Caco-2 (cell line): ENCODE measurements around the gene NME5. TPM values are rescaled to one million over a fixed set of nuclear protein-coding genes. Genes with fewer than 3 reads are reported as not detected.
"Not testable (repeated sequence)": the region's sequence is repeated elsewhere in the genome, so short reads cannot be mapped to it uniquely, and the experiment has no call there.

Experiments
- BruUV-seq: library from RNA; stranded (reverse); fragments of 400-500 nt; replicated peaks from 2 replicates; lab custom pipeline; 2021; lab: Mats Ljungman, UMichigan
- CTCF ChIA-PET: fragments of 300-600 bp; sonication (Branson Sonifier 250); formaldehyde crosslinking; loops from one replicate; lab custom pipeline; 2022; ENCODE audit warnings: antibody characterized with exemption; lab: Charles Lee
- POLR2A ChIA-PET: fragments of 300-600 bp; sonication (Branson Sonifier 250); formaldehyde crosslinking; loops from one replicate; lab custom pipeline; 2022; ENCODE audit warnings: antibody characterized with exemption; lab: Charles Lee
- DNase-seq, 2 experiments: peaks; one replicate each; pipeline versions ENCODE4 v3.0.0 to v3.0.0-alpha.2; 2020 to 2022
- H3K27me3 ChIP-seq: replicated peaks from 2 replicates; pipeline ENCODE4 v1.6.0; 2011; ENCODE audit warnings: low read length; ENCODE audit not compliant: control insufficient read depth, insufficient read depth
- H3K36me3 ChIP-seq: 2 replicates; pipeline ENCODE4 v1.5.1; 2011; ENCODE audit warnings: low read length; ENCODE audit not compliant: control insufficient read depth, insufficient read depth
- H3K4me1 ChIP-seq: fragments of 250-450 bp; sonication (Bioruptor Pico); 2 replicates; pipeline ENCODE4 v1.5.1; 2020; ENCODE audit warnings: mild to moderate bottlenecking
- H3K4me3 ChIP-seq: 2 replicates; pipeline ENCODE4 v1.5.1; 2011; ENCODE audit warnings: low read depth, mild to moderate bottlenecking, control low read depth, low read length
- H3K9me3 ChIP-seq: fragments of 250-450 bp; sonication (Bioruptor Pico); 2 replicates; pipeline ENCODE4 v1.5.1; 2020; ENCODE audit warnings: mild to moderate bottlenecking, moderate library complexity
- H3K27ac Mint-ChIP-seq: one replicate; pipeline ENCODE4 v1.8.0; 2022; ENCODE audit warnings: mixed read lengths; ENCODE audit not compliant: unreplicated experiment
- H3K27me3 Mint-ChIP-seq: one replicate; pipeline ENCODE4 v1.8.0; 2022; ENCODE audit warnings: mixed read lengths; ENCODE audit not compliant: insufficient read depth, unreplicated experiment
- H3K36me3 Mint-ChIP-seq: one replicate; pipeline ENCODE4 v1.8.0; 2022; ENCODE audit warnings: mild to moderate bottlenecking, mixed read lengths; ENCODE audit not compliant: insufficient read depth, unreplicated experiment
- H3K4me1 Mint-ChIP-seq: one replicate; pipeline ENCODE4 v1.8.0; 2022; ENCODE audit warnings: low read depth, mixed read lengths; ENCODE audit not compliant: unreplicated experiment
- H3K4me3 Mint-ChIP-seq: one replicate; pipeline ENCODE4 v1.8.0; 2022; ENCODE audit warnings: mild to moderate bottlenecking, moderate library complexity, mixed read lengths; ENCODE audit not compliant: unreplicated experiment
- H3K9me3 Mint-ChIP-seq: one replicate; pipeline ENCODE4 v1.8.0; 2022; ENCODE audit warnings: mixed read lengths; ENCODE audit not compliant: unreplicated experiment
- intact Hi-C: fragments of 100-400 bp; cut with micrococcal nuclease; formaldehyde crosslinking; loops from one replicate; pipeline ENCODE4 v1.10.0; 2022; ENCODE audit not compliant: unreplicated experiment
- total RNA-seq: library from RNA; stranded (reverse); gene quantifications from 2 replicates; pipeline ENCODE4 v1.2.3, GENCODE V29; 2022
- TF ChIP-seq, protein P1 (sequence below), 2 experiments: fragments of 200-600 bp in 1 of 2; IDR thresholded peaks; 1 replicate in 1 of 2; 2 replicates in 1 of 2; pipeline versions ENCODE4 v1.5.1 to v1.8.0; 2011 to 2022; ENCODE audit warnings: antibody characterized with exemption in 1 of 2, control low read depth in 1 of 2, inconsistent platforms in 1 of 2, low read depth in 1 of 2, low read length in 1 of 2, mild to moderate bottlenecking in 1 of 2, moderate library complexity in 1 of 2; ENCODE audit not compliant: insufficient read depth in 1 of 2, severe bottlenecking in 1 of 2, unreplicated experiment in 1 of 2

The NME5 gene
- total RNA-seq, 1 experiment from 2014 or later = not detected

DNA sequence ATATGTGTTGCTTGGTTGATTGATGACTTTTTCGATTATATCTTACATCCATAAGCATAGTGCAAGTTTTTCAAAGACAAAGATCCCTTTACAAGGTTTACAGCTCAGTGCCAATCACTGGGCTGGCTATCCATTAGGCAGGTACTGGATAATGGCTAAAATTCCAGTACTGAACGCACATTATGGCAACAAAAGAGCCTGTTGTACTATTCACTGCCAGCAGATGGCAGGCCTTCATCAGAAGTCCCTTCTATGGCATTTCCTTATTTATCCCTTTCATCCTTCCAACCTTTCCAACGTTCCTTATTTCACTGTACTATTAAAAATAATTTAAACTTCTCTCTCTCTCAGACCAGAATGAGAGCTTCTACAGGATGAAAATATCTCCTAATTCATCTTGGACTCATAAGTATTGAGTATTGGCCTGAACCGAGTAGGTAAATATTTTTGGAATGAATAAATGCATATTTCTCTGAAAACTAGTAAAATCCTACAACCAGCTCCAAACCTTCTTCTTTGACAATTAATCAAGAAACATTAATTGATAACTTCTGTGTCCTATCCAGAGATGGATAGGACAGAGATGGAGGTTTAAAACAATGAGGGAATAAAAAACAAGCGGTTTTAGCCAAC lies 62.0 kb downstream of the NME5 start:
- no peak overlapping the region for H3K27ac Mint-ChIP-seq
- no peaks in the 10 kb centered on the region for H3K27me3 Mint-ChIP-seq
- no peaks in the 10 kb centered on the region for H3K36me3 ChIP-seq
- no peaks in the 10 kb centered on the region for H3K27me3 ChIP-seq
- no TSS peak for BruUV-seq
- no peak overlapping the region for H3K4me3 ChIP-seq
- intact Hi-C loops = loop anchor here (1.0 kb wide), 3 partner anchors 18 to 56 kb away; no protein-coding TSS in a partner anchor
- H3K9me3 Mint-ChIP-seq = no peaks in the 10 kb centered on the region
- CTCF ChIA-PET = interaction anchor here (0.6 to 2.7 kb wide), 6 partner anchors 12 to 77 kb away, joined by 3 to 24 read pairs (median 6); no protein-coding TSS in a partner anchor
- POLR2A ChIA-PET = interaction anchor here (0.6 kb wide), 1 partner anchor 69 kb away, joined by 8 read pairs; no protein-coding TSS in a partner anchor
- no peaks in the 10 kb centered on the region for H3K9me3 ChIP-seq
- H3K4me3 Mint-ChIP-seq = no peak overlapping the region
- peak; percentile 67 to 75 for DNase-seq
- peaks cover 16% of the 10 kb centered on the region for H3K4me1 Mint-ChIP-seq
- H3K36me3 Mint-ChIP-seq = no peaks in the 10 kb centered on the region
- H3K4me1 ChIP-seq = peaks cover 21% of the 10 kb centered on the region
- TF ChIP-seq, protein P1, sequence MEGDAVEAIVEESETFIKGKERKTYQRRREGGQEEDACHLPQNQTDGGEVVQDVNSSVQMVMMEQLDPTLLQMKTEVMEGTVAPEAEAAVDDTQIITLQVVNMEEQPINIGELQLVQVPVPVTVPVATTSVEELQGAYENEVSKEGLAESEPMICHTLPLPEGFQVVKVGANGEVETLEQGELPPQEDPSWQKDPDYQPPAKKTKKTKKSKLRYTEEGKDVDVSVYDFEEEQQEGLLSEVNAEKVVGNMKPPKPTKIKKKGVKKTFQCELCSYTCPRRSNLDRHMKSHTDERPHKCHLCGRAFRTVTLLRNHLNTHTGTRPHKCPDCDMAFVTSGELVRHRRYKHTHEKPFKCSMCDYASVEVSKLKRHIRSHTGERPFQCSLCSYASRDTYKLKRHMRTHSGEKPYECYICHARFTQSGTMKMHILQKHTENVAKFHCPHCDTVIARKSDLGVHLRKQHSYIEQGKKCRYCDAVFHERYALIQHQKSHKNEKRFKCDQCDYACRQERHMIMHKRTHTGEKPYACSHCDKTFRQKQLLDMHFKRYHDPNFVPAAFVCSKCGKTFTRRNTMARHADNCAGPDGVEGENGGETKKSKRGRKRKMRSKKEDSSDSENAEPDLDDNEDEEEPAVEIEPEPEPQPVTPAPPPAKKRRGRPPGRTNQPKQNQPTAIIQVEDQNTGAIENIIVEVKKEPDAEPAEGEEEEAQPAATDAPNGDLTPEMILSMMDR (IDR thresholded peaks at IDR 0.05; ENCODE audit: insufficient read depth in 1 of 2, low read depth in 1 of 2, low read length in 1 of 2, severe bottlenecking in 1 of 2, unreplicated experiment in 1 of 2) = peak; percentile 79 to 88

DNA sequence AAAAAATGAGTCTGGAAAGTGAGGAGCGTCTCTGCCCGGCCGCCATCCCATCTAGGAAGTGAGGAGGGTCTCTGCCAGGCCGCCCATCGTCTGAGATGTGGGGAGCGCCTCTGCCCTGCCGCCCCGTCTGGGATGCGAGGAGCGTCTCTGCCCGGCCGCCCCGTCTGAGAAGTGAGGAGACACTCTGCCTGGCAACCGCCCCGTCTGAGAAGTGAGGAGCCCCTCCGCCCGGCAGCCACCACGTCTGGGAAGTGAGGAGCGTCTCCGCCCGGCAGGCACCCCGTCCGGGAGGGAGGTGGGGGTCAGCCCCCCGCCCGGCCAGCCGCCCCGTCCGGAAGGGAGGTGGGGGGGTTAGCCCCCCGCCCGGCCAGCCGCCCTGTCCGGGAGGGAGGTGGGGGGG lies 69.2 kb downstream of the NME5 start:
- H3K9me3 ChIP-seq, H3K27me3 ChIP-seq, H3K27me3 Mint-ChIP-seq, BruUV-seq, H3K36me3 Mint-ChIP-seq, H3K4me3 Mint-ChIP-seq, DNase-seq, H3K4me1 ChIP-seq, POLR2A ChIA-PET, H3K4me1 Mint-ChIP-seq, H3K9me3 Mint-ChIP-seq, intact Hi-C loops, H3K4me3 ChIP-seq, H3K36me3 ChIP-seq: not testable (repeated sequence)
- CTCF ChIA-PET = interaction anchor here (1.2 to 1.9 kb wide), 2 partner anchors 12 to 34 kb away, joined by 3 to 21 read pairs; no protein-coding TSS in a partner anchor
- H3K27ac Mint-ChIP-seq = peak overlapping the region; percentile 57

DNA sequence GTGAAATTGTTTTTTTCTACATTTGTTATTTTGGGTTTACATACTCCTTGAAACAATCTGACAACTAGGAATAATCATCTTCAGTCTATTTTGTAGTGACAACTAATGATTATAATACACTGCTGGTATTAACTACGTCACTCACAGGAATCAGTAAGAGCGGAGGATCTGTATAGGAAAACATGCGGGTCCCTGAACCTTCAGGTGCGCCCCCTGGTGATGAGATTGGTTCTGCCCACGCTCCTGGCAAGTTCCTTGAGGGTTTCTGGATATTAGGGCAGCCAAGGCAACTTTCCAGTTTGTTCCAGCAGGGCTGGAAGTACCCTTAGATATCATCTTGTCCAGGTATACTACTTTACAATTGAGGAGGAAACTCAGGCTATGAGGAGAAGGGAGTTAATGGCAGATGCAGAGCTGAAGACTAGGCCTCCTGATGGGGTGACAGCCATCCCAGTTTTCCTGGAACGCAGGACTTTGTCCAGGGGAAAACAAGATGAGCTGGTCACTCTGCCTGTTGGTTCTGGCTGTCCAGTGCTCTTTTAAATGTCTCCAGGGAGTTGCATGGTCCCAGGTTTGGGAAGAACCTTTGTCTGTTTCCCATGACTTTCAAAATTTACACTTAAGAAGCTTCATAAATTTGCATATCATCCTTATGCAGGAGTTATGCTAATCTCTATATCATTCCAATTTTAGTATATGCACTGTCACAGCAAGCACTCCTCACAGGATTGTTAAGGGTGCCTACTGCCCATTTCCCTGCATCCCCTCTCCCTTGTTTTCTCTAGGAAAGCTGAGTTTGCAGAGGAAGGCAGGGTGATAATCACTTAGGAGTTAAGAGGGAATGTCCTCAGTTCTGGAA lies 70.3 kb downstream of the NME5 start:
- H3K4me3 ChIP-seq = no peak overlapping the region
- POLR2A ChIA-PET = no interaction called here

More for the DNA sequence above, 70.3 kb downstream of the NME5 start:
- BruUV-seq = no TSS peak
- no peaks in the 10 kb centered on the region for H3K36me3 ChIP-seq
- no peaks in the 10 kb centered on the region for H3K27me3 Mint-ChIP-seq
- no peaks in the 10 kb centered on the region for H3K9me3 ChIP-seq
- H3K4me3 Mint-ChIP-seq = no peak overlapping the region
- CTCF ChIA-PET = interaction anchor here (0.7 to 1.9 kb wide), 3 partner anchors 13 to 439 kb away, joined by 3 to 21 read pairs (median 3); no protein-coding TSS in a partner anchor
- DNase-seq = peak; percentile 70 to 76
- H3K9me3 Mint-ChIP-seq = no peaks in the 10 kb centered on the region
- no peak overlapping the region for H3K27ac Mint-ChIP-seq
- H3K4me1 ChIP-seq = 0 out of 2 replicates have a peak, but pooled peaks cover 6% of the 10 kb centered on the region
- no peaks in the 10 kb centered on the region for H3K36me3 Mint-ChIP-seq
- TF ChIP-seq, protein P1 (IDR thresholded peaks at IDR 0.05; ENCODE audit: insufficient read depth in 1 of 2, low read depth in 1 of 2, low read length in 1 of 2, severe bottlenecking in 1 of 2, unreplicated experiment in 1 of 2) = peak; percentile 49 to 70
- intact Hi-C loops = loop anchor here (1.0 to 2.0 kb wide), 2 partner anchors 33 to 440 kb away; no protein-coding TSS in a partner anchor
- no peaks in the 10 kb centered on the region for H3K27me3 ChIP-seq
- no peaks in the 10 kb centered on the region for H3K4me1 Mint-ChIP-seq
